Measurements from ENCODE around the gene ZSWIM1.
"Not testable (repeated sequence)": the region's sequence is repeated elsewhere in the genome, so short reads cannot be mapped to it uniquely, and the experiment has no call there.

Gene ZSWIM1

DNA sequence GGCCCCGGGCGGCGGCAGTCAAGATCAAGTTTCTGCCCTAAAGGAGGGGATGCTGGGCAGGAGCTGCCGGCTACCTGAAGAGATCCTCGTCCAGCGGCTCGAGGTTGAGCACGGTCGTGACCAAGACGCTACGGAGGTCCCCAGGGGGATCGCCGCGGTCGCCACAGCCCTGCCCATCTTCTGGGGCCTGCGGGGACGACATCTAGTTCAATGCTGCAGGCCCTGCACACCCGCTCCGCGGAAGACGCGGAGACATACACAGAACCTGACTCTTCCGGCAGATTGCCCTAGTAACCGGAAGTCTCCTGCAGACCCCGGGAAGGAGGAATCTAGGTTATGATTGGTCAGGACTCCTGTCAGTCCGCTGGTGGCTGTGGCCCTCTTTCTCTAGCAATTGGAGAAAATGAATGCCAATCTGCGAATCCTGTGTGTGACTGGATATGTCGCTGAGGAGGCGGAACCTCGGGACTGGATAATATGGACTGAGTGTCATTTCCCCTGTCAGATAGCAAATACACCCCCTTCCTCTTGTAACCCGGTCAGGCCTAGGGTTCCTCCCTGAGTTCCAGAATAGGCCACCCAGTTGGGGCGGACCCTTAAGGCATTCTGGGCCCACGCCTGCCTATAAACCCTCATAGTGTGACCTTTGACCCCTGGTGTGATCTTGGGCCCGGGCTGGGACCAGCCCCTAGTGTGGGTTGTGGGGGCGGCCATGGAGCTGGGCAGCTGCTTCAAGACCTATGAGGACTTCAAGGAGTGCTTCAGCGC, 23.7 kb upstream of the ZSWIM1 start, which contains the start of the genes ACOT8 and ZSWIM3:
ACOT8 (minus strand) TSS at position 279 of the 768 bp plus-strand sequence; CDS start at position 202, 77 bp downstream.
ZSWIM3 (plus strand) TSS at position 501 of the 768 bp plus-strand sequence; CDS start at position 713, 212 bp downstream.
- peak; percentile 99 for DNase-seq (ENCODE audit: low spot score)

DNA sequence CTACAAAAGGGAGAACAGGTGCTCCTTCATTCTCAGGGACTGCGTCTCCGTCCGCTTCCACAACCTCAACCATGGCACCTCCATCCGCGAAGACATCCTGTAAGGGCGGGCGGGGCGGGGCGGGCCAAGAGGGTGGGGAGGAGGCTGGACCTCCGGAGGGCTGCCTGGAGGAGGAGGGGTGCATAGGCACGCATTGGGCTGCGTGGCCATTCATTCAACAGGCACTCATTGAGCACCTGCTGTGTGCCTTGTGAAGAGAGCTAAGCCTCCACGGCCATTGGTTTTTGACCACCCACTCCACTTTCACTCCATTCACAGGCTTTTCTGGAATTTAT, 23.2 kb upstream of the ZSWIM1 start:
- DNase-seq (ENCODE audit: low spot score) = peak; percentile 83

DNA sequence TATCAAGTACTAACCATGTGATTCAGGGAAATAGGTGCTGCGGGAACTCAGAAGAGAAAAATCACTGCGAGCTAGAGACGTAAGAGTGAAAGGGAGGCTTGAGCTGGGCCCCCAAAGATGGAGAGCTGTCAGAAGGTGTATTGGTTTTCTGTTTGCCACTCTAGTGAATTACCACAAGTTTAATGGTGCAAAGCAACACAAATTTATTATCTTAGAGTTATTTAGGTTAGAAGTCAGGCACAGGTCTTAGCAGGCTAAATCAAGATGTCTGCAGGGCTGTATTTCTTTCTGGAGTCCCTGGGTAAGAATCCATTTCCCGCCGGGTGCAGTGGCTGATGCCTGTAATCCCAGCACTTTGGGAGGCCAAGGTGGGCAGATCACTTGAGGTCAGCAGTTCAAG, 21.1 kb upstream of the ZSWIM1 start:
- no peak for DNase-seq (ENCODE audit: low spot score)

DNA sequence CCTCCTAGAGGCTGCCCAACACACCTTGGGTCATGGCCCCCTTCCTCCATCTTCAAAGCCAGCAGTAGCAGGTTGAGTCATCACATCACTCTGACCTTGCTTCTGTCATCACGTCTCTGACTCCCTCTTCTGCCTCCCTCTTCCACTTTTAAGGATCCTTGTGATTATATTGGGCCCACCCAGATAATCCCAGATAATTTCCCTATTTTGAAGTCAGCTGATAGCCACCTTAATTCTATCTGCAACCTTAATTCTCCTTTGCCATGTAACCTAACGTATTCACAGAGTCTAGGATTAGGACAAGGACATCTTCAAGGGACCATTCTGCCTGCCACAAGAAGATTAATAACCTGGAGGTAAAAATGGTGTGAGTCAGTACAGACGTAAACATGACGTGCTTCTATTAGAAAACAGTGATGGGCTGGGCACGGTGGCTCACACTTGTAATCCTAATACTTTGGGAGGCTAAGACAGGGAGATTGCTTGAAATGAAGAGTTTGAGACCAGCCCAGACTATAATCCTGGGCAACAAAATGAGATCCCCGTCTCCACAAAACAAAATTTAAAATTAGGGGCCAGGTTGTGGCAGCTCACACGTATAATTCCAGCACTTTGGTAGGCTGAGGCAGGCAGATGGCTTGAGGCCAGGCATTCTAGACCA, 20.3 kb upstream of the ZSWIM1 start:
- DNase-seq (ENCODE audit: low spot score) = no peak

DNA sequence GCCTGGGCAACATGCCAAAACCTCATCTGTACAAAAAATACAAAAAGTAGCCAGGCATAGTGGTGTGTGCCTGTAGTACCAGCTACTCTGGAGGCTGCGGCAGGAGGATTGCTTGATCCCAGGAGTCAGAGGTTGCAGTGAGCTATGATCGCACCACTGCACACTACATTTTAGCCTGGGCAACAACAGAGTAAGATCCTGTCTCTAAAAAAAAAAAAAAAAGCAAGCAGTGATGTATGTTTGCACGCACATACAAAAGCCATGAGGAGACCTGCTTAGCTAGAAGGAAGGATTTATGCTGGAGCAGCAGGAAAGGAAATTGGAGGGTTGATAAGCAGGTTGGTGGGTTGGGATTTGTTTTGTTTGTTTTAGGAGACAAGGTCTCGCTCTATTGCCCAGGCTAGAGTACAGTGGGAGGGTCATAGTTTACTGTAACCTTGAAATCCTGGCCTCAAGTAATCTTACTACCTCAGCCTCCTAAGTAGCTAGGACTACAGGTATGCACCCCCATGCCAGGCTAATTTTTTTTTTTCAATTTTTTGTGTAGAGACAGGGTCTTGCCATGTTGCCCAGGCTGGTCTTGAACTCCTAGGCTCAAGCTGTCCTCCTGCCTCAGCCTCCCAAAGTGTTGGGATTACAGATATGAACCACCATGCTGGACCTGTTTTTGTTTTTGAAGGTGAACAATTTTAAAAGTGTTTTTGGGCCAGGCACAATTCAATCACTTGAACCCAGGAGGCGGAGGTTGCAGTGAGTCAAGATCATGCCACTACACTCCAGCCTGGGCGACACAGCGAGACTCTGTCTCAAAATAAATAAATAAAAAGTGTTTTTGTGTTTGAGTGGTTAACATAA, 19.6 kb upstream of the ZSWIM1 start:
- no peak for DNase-seq (ENCODE audit: low spot score)

DNA sequence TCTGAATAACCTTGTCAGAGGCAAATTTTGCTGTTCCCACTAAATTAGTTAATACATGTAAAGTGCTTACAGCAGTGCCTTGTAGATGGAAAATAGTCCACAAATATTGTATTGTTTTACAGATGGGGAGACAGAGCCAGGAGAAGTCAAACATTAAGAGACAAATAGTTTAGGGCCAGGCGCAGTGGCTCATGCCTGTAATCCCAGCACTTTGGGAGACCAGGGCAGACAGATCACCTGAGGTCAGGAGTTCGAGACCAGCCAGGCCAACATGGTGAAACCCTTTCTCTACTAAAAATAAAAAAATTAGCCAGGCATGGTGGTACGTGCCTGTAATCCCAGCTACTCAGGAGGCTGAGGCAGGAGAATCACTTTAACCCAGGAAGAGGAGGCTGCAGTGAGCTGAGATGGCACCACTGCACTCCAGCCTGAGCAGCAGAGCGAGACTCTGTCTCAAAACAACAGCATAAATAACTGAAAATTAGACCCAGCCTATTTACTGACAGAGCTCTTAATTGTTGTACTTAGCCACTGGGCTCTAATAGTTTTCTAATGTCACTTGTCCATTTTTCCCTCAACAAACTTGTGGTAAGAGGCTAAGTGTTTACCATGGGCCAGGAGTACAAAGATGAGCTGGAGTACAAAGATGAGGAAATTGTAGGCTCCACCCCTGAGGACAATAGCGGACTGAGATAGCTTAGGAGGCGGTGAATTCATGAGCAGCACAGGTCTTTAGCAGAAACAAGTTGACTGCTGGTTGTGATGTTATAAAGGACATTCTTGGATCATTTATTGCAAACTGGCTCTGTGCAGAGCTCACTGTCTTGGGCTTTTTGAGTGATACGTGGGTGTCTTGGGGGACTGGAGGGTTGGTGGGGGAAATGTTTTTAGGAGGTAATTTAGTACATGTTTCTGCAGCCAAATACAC, 17.2 kb upstream of the ZSWIM1 start:
- DNase-seq (ENCODE audit: low spot score) = no peak

DNA sequence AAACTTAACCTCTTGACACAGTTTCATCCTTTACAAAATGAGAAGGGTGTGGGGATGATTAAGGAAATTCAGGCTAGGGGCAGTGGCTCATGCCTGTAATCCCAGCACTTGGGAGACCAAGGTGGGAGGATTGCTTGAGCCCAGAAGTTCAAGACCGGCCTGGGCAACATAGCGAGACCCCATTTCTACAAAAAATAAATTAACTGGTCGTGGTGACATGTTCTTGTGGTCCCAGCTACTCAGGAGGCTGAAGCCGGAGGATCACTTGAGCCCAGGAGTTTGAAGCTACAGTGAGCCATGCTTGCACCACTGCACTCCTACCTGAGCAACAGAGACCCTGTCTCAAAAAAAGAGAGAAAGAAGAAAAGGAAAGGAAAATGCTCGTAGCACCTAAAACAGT, 14.6 kb upstream of the ZSWIM1 start:
- no peak for DNase-seq (ENCODE audit: low spot score)

DNA sequence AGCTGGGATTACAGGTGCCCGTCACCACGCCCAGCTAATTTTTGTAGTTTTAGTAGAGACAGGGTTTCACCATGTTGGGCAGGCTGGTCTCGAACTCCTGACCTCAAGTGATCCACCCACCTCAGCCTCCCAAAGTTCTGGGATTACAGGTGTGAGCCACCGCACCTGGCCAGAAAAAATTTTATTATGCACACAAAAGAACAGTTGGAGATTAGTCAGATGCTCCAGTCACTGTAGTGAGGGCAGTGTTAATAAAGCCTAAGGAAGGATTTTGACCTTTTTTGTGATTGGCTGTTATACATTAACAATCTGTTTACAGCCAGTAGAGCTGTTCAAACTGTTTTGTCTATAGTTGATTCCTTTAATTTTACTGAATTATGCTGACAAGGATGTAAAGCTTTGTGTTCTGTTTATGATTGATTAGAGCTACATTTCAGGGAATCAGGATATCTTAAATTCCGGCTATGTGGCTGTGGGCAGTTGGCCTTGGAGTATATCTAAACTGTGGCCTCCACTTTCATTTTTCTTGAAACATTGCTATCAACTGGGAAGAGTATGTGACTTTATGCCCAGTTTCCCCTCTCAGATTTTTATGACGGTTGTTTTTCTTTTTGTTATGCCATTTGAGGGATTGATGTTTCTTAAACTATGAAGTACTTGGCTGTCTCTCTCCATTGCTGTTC, 13.8 kb upstream of the ZSWIM1 start:
- DNase-seq (ENCODE audit: low spot score) = no peak

DNA sequence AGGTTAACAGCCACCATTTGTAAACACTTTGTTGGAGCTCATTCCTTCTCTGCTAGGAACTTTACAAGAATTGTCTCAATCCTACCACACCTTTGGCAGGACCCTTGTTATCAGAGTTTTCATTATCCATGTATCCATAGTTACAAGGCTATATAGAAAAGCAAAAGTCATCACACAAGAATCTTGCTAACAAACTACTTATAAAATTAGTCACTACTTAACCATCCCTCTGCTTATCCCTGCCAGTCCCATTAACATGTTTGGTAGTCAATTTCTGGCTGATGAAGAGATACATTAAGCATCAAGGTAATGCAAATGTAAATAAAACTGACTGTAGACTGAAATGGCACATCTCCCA, 13.2 kb upstream of the ZSWIM1 start:
- DNase-seq (ENCODE audit: low spot score) = no peak

DNA sequence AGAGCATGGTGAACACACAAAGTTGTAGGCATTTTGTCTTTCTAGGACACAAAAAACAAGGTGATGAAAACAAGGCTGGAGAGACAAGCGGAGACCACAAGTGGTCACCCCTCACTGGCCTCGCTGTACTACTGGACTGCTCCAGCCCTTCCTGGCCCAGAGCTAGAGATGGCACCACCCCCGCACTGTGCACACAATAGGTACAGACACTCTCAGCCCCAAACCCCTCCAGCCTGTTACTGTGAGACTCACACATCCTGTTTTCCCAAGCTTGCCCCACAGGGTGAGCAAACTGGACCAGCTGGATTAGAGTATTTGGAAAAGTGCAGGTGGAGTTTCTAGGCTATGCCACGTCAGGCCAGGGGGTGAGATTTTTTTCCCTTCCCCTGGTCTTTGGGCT, 8.4 kb upstream of the ZSWIM1 start:
- DNase-seq (ENCODE audit: low spot score) = no peak

DNA sequence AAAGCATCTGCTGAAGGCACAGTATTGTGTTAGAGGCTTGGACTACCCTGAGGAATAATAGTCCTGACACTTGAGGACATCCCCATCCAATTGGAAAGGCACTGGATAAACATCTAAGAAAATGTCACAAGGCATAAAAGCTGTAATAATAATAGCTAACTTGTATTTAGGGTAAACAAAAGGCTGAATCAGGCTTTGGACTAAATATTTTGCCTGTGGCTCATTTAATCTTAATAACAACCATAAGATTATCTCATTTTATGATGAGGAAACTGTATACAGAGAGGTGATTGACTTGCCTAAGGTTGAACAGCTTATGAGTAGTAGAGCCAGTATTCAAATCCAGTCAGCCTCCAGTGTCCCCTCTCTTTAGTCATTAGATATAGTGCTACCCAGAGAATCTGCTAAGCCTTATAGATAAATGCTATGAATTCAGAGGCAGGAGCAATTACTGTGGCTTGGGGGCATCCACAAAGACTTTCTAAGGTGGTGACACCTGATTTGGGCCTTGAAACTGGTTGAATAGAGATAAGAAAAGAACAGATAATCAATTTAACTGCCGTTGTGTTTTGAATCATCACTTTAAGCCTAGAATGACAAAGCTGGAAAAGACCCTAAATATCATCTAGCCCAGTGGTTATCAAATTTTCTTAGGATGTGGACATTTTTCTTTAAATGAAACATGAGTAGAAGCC, 7.5 kb upstream of the ZSWIM1 start:
- DNase-seq (ENCODE audit: low spot score) = no peak

DNA sequence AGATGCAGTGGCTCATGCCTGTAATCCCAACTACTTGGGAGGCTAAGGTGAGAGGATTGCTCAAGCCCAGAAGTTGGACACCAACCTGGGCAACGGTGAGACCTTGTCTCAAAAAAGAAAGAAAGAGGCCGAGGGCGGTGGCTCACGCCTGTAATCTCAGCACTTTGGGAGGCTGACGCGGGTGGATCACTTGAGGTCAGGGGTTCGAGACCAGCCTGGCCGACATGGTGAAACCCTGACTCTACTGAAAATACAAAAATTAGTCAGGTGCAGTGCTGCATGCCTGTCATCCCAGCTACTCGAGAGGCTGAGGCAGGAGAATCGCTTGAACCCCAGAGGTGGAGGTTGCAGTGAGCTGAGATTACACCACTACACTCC, 6.9 kb upstream of the ZSWIM1 start:
- not testable (repeated sequence) for DNase-seq (ENCODE audit: low spot score)

DNA sequence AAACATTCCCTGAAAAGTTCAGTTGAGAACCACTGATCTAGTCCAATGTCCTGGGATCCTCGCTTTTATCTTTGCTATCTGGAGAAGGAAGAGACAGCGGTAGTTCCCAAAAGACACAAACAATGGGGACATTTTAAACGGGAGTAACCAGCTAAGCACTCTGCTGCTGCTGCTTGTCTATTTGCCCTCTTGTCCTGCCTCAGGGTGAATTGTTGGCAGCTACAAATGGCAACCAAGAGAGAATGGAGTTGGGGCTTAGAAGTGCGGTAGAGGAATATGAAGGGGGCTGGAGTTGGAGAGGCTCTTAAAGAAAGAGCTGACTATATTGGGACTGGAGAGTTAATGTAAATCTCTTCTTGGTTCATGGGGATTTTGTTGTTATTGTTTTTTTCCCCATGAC, 6.5 kb upstream of the ZSWIM1 start:
- no peak for DNase-seq (ENCODE audit: low spot score)

DNA sequence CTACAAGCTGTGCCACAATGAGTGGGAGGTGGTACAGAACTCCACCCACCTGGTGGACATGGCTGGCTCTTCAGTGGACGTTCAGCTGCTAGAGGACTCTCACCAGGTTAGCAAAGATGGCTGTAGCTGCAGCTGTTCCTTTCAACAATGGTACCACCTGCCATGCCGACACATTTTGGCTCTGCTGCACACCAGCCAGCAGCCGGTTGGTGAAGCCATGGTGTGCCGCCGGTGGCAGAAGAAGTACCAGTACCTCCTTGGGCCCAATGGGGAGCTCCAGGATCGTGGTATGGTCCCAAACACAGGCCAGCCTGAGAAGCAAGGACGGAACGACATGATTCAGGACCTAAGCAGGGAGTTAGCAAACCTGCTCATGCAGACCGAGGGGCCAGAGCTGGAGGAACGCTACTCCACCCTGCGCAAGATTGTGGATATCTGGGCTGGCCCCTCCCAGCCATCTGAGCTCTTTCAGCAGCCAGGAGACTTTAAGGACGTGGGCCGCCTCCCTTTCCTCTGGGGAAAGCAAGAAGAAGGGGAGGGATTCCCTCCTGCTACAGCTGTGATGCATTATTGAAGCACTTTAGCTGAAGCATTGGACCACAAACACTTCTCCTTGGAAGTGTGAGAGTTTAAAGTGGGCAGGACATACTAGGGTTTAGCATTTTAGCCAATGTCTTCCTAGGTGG, 2.8 kb upstream of the ZSWIM1 start:
- no peak for DNase-seq (ENCODE audit: low spot score)

DNA sequence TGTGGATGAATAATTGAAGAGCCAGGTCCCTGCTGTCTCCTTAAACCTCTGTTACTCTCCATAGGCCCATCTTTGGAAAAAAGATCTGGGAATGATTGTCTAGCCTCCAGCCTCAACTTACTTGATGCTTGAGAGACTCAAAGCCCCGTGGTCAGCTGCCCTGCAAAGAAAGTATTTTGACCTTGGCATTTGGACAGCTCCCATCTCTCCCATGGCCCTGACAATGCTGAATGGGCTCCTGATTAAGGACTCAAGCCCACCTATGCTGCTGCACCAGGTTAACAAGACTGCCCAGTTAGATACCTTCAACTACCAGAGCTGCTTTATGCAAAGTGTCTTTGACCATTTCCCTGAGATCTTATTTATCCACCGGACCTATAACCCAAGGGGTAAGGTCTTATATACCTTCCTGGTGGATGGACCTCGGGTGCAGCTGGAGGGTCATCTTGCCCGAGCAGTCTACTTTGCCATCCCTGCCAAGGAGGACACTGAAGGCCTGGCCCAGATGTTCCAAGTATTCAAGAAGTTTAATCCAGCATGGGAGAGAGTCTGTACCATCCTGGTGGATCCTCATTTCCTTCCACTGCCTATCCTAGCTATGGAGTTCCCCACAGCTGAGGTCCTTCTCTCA, 1.6 kb downstream of the ZSWIM1 start:
- DNase-seq (ENCODE audit: low spot score) = no peak

DNA sequence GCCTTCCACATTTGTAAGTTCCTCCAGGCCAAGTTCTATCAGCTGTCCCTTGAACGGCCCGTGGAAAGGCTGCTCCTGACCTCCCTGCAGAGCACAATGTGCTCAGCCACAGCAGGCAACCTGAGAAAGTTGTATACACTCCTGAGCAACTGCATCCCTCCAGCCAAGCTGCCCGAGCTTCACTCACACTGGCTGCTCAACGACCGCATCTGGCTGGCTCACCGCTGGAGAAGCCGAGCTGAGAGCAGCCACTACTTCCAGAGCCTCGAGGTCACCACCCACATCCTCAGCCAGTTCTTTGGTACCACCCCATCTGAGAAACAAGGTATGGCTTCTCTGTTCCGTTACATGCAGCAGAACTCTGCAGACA, 2.1 kb downstream of the ZSWIM1 start:
- no peak for DNase-seq (ENCODE audit: low spot score)

DNA sequence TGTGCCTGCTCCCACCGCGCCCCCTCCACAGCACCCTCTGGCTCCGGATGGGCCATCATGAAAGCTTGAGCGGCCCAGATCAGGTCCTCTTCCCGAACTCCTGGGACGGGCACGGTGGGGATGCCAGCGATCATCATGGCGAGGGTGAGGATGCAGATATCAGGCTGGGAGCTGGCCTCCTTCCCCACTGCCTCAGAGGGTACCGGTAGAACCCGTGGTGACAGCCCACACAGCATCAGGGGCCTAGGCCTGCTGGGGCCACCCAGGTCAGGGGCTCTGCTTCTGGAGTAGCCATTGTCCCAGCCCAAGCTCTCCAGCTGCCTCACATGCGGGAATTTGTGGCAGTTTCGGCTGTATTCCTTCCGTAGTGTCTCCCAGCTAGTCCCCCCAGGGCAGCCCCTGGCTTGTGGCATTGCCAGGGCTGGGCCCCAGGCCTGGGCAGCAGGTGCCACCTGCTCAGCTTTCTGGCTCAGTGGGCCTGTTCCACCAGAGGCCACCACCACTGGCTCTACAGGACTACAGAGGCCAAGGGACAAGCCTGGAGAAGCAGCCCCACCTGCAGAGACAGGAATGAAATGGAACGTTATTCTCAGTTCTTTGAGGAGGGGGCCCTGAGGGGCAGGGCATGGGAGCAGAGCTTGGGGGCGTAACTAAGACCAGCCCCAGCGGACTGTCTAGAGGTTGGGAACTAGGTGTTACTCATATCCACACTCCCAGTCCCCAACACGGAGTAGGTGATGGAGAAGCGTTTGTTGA, 5.7 kb downstream of the ZSWIM1 start:
- DNase-seq (ENCODE audit: low spot score) = no peak

DNA sequence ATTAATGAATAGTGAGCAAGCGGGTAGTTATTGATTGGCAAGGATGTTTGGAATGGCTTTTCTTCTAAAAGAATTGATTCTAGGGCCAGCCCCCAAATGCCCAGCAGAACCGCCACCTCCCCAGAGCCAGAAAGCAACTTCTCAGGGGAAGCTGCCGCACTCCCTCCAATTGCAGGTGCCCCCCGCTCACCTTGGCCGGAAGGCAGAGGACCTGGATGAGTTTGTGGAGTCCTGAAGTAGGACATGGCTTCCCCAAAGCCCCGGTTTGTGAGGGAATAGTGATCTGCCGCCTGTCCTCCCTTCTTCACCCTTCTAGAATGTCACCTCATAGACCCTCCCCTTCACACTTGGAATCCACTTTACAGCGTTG, 6.3 kb downstream of the ZSWIM1 start, which contains the start of gene SPATA25:
SPATA25 (minus strand) TSS at position 277 of the 370 bp plus-strand sequence; CDS start at position 245, 32 bp downstream.
- DNase-seq (ENCODE audit: low spot score) = no peak

DNA sequence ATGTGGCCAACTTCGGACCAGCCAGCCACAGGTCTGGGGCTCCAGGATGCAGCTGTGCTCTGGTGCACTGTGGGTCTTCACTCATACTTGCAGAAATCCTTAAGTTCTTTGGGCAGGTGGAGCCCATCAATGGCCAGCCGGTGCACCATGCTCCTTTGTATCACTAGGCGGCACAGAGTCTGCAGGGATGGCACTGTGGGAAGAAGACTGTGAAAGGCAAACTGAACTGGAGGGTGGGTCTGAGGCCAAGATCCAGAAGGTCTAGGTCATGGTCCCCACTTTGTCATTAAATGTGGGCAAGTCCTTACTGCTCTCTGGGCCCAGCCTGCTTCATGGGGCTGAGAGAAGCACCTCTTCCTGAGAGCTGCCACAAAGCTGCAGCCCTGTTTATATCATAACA, 7.7 kb downstream of the ZSWIM1 start:
- no peak for DNase-seq (ENCODE audit: low spot score)
